Body of pancreas (tissue), 4 donors: ENCODE measurements around the gene RAP1A.

ENCODE experiments used
- CTCF ChIP-seq, 7 experiments: fragments of 450-650 bp in 4 of 7; fragments of 200-600 bp in 3 of 7; sonication (generic) in 3 of 7; IDR thresholded peaks; one replicate each; pipeline ENCODE4 v1.5.1; 2016 to 2019; ENCODE audit warnings: antibody characterized with exemption in 7 of 7
- POLR2A ChIP-seq, 3 donors: fragments of 450-650 bp; IDR thresholded peaks; one replicate each; pipeline ENCODE4 v1.6.1; 2016; ENCODE audit warnings: antibody characterized with exemption in 3 of 3, mild to moderate bottlenecking in 2 of 3

- TF ChIP-seq POLR2A (IDR thresholded peaks at IDR 0.05) (no peak), CTCF (IDR thresholded peaks at IDR 0.05) (no peak)
These were observed 38.4 kb upstream of the RAP1A start for GRCh38 chr1:111581166-111581565.
